H1 (cell line): ENCODE measurements around the gene DCUN1D2. TPM values are rescaled to one million over a fixed set of nuclear protein-coding genes. Genes with fewer than 3 reads are reported as not detected.

ENCODE experiments used
- CTCF ChIA-PET: fragments of 300-600 bp; sonication (Branson Sonifier 250); formaldehyde crosslinking; loops from one replicate; lab custom pipeline; 2021; ENCODE audit not compliant: partially characterized antibody; lab: Charles Lee
- POLR2A ChIA-PET: fragments of 300-600 bp; sonication (Branson Sonifier 250); formaldehyde crosslinking; loops from one replicate; lab custom pipeline; 2021; ENCODE audit warnings: inconsistent platforms; ENCODE audit not compliant: partially characterized antibody; lab: Charles Lee
- DNase-seq, 2 experiments: peaks; one replicate each; pipeline versions ENCODE4 v3.0.0 to v3.0.0-alpha.2; 2010 to 2022; ENCODE audit warnings: low spot score in 2 of 2, low read depth in 1 of 2, mixed read lengths in 1 of 2
- FAIRE-seq: peaks from 2 replicates; lab custom pipeline; 2011; peaks lifted over from hg19 to GRCh38; lab: Jason Lieb, UNC
- H2AFZ ChIP-seq: 2 replicates; pipeline ENCODE4 v1.8.1; 2012; ENCODE audit warnings: low read length, inconsistent platforms
- H2AK5ac ChIP-seq: 2 replicates; pipeline ENCODE4 v1.6.1; 2013; ENCODE audit warnings: low read depth, low read length
- H2BK120ac ChIP-seq: replicated peaks from 2 replicates; pipeline ENCODE3; 2013; ENCODE audit warnings: low read depth, low read length, inconsistent platforms
- H2BK12ac ChIP-seq: 2 replicates; pipeline ENCODE4 v1.6.1; 2013; ENCODE audit warnings: low read depth, low read length
- H2BK15ac ChIP-seq: 2 replicates; pipeline ENCODE4 v1.6.1; 2013; ENCODE audit warnings: low read length
- H2BK20ac ChIP-seq: 2 replicates; pipeline ENCODE4 v1.6.1; 2013; ENCODE audit warnings: low read length
- H2BK5ac ChIP-seq: 2 replicates; pipeline ENCODE4 v1.6.1; 2013; ENCODE audit warnings: low read depth, low read length
- H3K14ac ChIP-seq: 2 replicates; pipeline ENCODE4 v1.6.1; 2013; ENCODE audit warnings: inconsistent platforms; ENCODE audit not compliant: insufficient read length
- H3K18ac ChIP-seq: 2 replicates; pipeline ENCODE4 v1.6.1; 2013; ENCODE audit warnings: low read length; ENCODE audit errors: extremely low read depth
- H3K23ac ChIP-seq: 2 replicates; pipeline ENCODE4 v1.6.1; 2013; ENCODE audit warnings: inconsistent platforms; ENCODE audit not compliant: insufficient read length
- H3K23me2 ChIP-seq: 2 replicates; pipeline ENCODE4 v1.6.1; 2013; ENCODE audit warnings: low read depth, low read length
- H3K27ac ChIP-seq: 2 replicates; pipeline ENCODE4 v1.6.1; 2011; ENCODE audit warnings: low read depth, low read length, inconsistent platforms
- H3K27me3 ChIP-seq, 4 experiments: replicated peaks in 1 of 4; 1 replicate in 1 of 4; 2 replicates in 3 of 4; pipeline versions ENCODE4 v1.6.1 to v1.8.1; 2011 to 2013; ENCODE audit warnings: low read length in 3 of 4, mild to moderate bottlenecking in 3 of 4, inconsistent platforms in 2 of 4, mixed read lengths in 2 of 4, moderate library complexity in 1 of 4; ENCODE audit not compliant: control insufficient read depth in 3 of 4, insufficient read depth in 3 of 4; ENCODE audit errors: extremely low read depth in 1 of 4
- H3K36me3 ChIP-seq, 4 experiments: 2 replicates each; pipeline versions ENCODE4 v1.6.1 to v1.8.1; 2011 to 2013; ENCODE audit warnings: mild to moderate bottlenecking in 4 of 4, low read length in 3 of 4, moderate library complexity in 2 of 4, control low read depth in 1 of 4, inconsistent platforms in 1 of 4; ENCODE audit not compliant: insufficient read depth in 4 of 4, control insufficient read depth in 2 of 4
- H3K4ac ChIP-seq: replicated peaks from 2 replicates; pipeline ENCODE3; 2013; ENCODE audit warnings: low read length, low read depth, mixed read lengths, inconsistent platforms; ENCODE audit not compliant: insufficient read length
- H3K4me1 ChIP-seq, 4 experiments: replicated peaks in 1 of 4; 1 replicate in 1 of 4; 2 replicates in 3 of 4; pipeline versions ENCODE4 v1.6.1 to v1.8.1; 2011 to 2013; ENCODE audit warnings: low read length in 3 of 4, inconsistent platforms in 2 of 4, mixed read lengths in 1 of 4; ENCODE audit not compliant: insufficient read depth in 4 of 4, control insufficient read depth in 3 of 4
- H3K4me2 ChIP-seq, 2 experiments: 2 replicates each; pipeline versions ENCODE4 v1.6.1 to v1.8.1; 2011 to 2013; ENCODE audit warnings: low read depth in 2 of 2, low read length in 2 of 2, control low read depth in 1 of 2, inconsistent platforms in 1 of 2, mild to moderate bottlenecking in 1 of 2; ENCODE audit not compliant: insufficient read depth in 1 of 2
- H3K4me3 ChIP-seq, 4 experiments: fragments of 200-600, 300-600 bp in 1 of 4; sonication (generic), shearing (Covaris generic), sonication (Bioruptor Twin) in 1 of 4; 2 replicates each; pipeline versions ENCODE4 v1.5.1 to v1.8.1; 2011 to 2016; ENCODE audit warnings: low read length in 4 of 4, low read depth in 3 of 4, control low read depth in 2 of 4, inconsistent platforms in 2 of 4, mild to moderate bottlenecking in 2 of 4, mixed read lengths in 1 of 4, moderate library complexity in 1 of 4; ENCODE audit not compliant: insufficient read depth in 2 of 4; ENCODE audit errors: extremely low read depth in 1 of 4
- H3K56ac ChIP-seq: replicated peaks from 2 replicates; pipeline ENCODE3; 2013; ENCODE audit warnings: low read depth, mild to moderate bottlenecking, mixed read lengths, low read length, inconsistent platforms; ENCODE audit not compliant: insufficient read length
- H3K79me1 ChIP-seq: 2 replicates; pipeline ENCODE4 v1.6.1; 2013; ENCODE audit warnings: low read depth, low read length, control low read depth
- H3K79me2 ChIP-seq, 2 experiments: 2 replicates each; pipeline versions ENCODE4 v1.6.1 to v1.8.1; 2012 to 2013; ENCODE audit warnings: low read length in 2 of 2, mild to moderate bottlenecking in 2 of 2, inconsistent platforms in 1 of 2; ENCODE audit not compliant: insufficient read depth in 2 of 2, control insufficient read depth in 1 of 2
- H3K9ac ChIP-seq, 4 experiments: replicated peaks in 1 of 4; 1 replicate in 1 of 4; 2 replicates in 3 of 4; pipeline versions ENCODE4 v1.6.1 to v1.8.1; 2011 to 2013; ENCODE audit warnings: low read depth in 3 of 4, low read length in 3 of 4, control low read depth in 2 of 4, mild to moderate bottlenecking in 2 of 4, moderate library complexity in 2 of 4, inconsistent platforms in 1 of 4; ENCODE audit errors: extremely low read depth in 1 of 4
- H3K9me3 ChIP-seq, 2 experiments: 2 replicates each; pipeline versions ENCODE4 v1.6.1 to v1.8.1; 2012 to 2013; ENCODE audit warnings: mild to moderate bottlenecking in 2 of 2, moderate library complexity in 2 of 2, control low read depth in 1 of 2, inconsistent platforms in 1 of 2, low read depth in 1 of 2, low read length in 1 of 2, mixed read lengths in 1 of 2; ENCODE audit not compliant: insufficient read depth in 2 of 2
- H4K20me1 ChIP-seq, 2 experiments: replicated peaks in 1 of 2; 2 replicates each; pipeline versions ENCODE3 to v1.8.1; 2011 to 2013; ENCODE audit warnings: inconsistent platforms in 2 of 2, low read length in 2 of 2, mild to moderate bottlenecking in 1 of 2; ENCODE audit not compliant: insufficient read depth in 2 of 2, control insufficient read depth in 1 of 2
- H4K5ac ChIP-seq: 2 replicates; pipeline ENCODE4 v1.6.1; 2013; ENCODE audit warnings: low read length, low read depth, mixed read lengths, inconsistent platforms; ENCODE audit not compliant: insufficient read length
- H4K8ac ChIP-seq: 2 replicates; pipeline ENCODE4 v1.8.0; 2013; ENCODE audit warnings: mild to moderate bottlenecking, moderate library complexity, low read length, inconsistent platforms; ENCODE audit not compliant: insufficient read depth; ENCODE audit errors: extremely low read depth
- H4K91ac ChIP-seq: replicated peaks from 2 replicates; pipeline ENCODE3; 2013; ENCODE audit warnings: low read length, mixed read lengths, inconsistent platforms; ENCODE audit not compliant: insufficient read length
- CBX8 ChIP-seq: fragments of 300-800, 300-1000 bp; sonication (generic); IDR thresholded peaks from 2 replicates; pipeline ENCODE4 v1.7.1; 2016; ENCODE audit warnings: low read depth, low read length, borderline replicate concordance
- CHD2 ChIP-seq: IDR thresholded peaks from 2 replicates; pipeline ENCODE4 v1.6.1; 2012; ENCODE audit warnings: low read length, improper control_type of control experiment
- CTCF ChIP-seq, 3 experiments: IDR thresholded peaks; 1 replicate in 2 of 3; 2 replicates in 1 of 3; pipeline versions ENCODE4 v1.5.1 to v1.6.1; 2011; ENCODE audit warnings: low read length in 3 of 3, mild to moderate bottlenecking in 3 of 3, inconsistent platforms in 2 of 3, low read depth in 1 of 3, moderate library complexity in 1 of 3; ENCODE audit not compliant: insufficient read depth in 1 of 3; ENCODE audit errors: control extremely low read depth in 1 of 3
- EGR1 ChIP-seq: IDR thresholded peaks from 2 replicates; pipeline ENCODE4 v1.6.1; 2011; ENCODE audit warnings: low read depth, low read length, borderline replicate concordance
- HDAC6 ChIP-seq: IDR thresholded peaks from one replicate; pipeline ENCODE4 v1.7.1; 2012; ENCODE audit warnings: low read depth, mild to moderate bottlenecking, inconsistent platforms, low read length, moderate library complexity
- JUN ChIP-seq: IDR thresholded peaks from 2 replicates; pipeline ENCODE4 v1.6.1; 2011; ENCODE audit warnings: low read depth, mild to moderate bottlenecking, improper control_type of control experiment, low read length
- JUND ChIP-seq: IDR thresholded peaks from 2 replicates; pipeline ENCODE4 v1.6.1; 2011; ENCODE audit warnings: mild to moderate bottlenecking, improper control_type of control experiment, low read length
- KDM1A ChIP-seq: fragments of 200-600, 300-600 bp; sonication (generic); IDR thresholded peaks from 2 replicates; pipeline ENCODE4 v1.7.1; 2016; ENCODE audit warnings: mild to moderate bottlenecking, low read length, borderline replicate concordance
- POLR2A ChIP-seq, 2 experiments: IDR thresholded peaks; 1 replicate in 1 of 2; 2 replicates in 1 of 2; pipeline ENCODE4 v1.6.1; 2011; ENCODE audit warnings: low read depth in 2 of 2, low read length in 2 of 2, mild to moderate bottlenecking in 2 of 2; ENCODE audit errors: control extremely low read depth in 1 of 2
- SIX5 ChIP-seq: IDR thresholded peaks from 2 replicates; pipeline ENCODE4 v1.6.1; 2011; ENCODE audit warnings: mild to moderate bottlenecking, low read depth, low read length
- SP2 ChIP-seq: IDR thresholded peaks from 2 replicates; pipeline ENCODE4 v1.6.1; 2012; ENCODE audit warnings: mild to moderate bottlenecking, low read length, inconsistent platforms
- SP4 ChIP-seq: IDR thresholded peaks from 2 replicates; pipeline ENCODE4 v1.6.1; 2012; ENCODE audit warnings: low read length, inconsistent platforms
- SRF ChIP-seq: IDR thresholded peaks from 2 replicates; pipeline ENCODE4 v1.6.1; 2011; ENCODE audit warnings: mild to moderate bottlenecking, low read depth, low read length, moderate library complexity
- WGBS, 2 experiments: shearing (Covaris generic) in 1 of 2; methylation state at CpG; one replicate each; pipeline versions ENCODE4 v1.1.6 to v1.1.7; 2013 to 2015; ENCODE audit warnings: low lambda C conversion rate in 2 of 2, mixed read lengths in 2 of 2, inconsistent platforms in 1 of 2, low coverage in 1 of 2, missing lambda C conversion rate in 1 of 2; ENCODE audit not compliant: insufficient replicate concordance in 2 of 2, insufficient coverage in 1 of 2, insufficient read length in 1 of 2; ENCODE audit errors: extremely low coverage in 1 of 2, missing lambda C conversion rate in 1 of 2; 5-methylcytosine and 5-hydroxymethylcytosine counted together
- polyA plus RNA-seq, 7 experiments: library from polyadenylated mRNA; depleted of rRNA in 3 of 7; stranded (reverse) in 5 of 7; unstranded in 2 of 7; fragments of >200 nt in 5 of 7; fragments of 200-250 nt in 2 of 7; gene quantifications; 1 replicate in 5 of 7; 2 replicates in 1 of 7; 4 replicates in 1 of 7; pipeline versions ENCODE4 v1.2.1 to v1.2.3, GENCODE V29; 2011 to 2013; ENCODE audit warnings: missing spikeins in 2 of 7, mixed read lengths in 2 of 7
- total RNA-seq: library from RNA; stranded (reverse); fragmentation: NEBNext Ultra II Directional; extraction: Animal tissue kit (Norgen Biotek cat#: 25700); gene quantifications from 2 replicates; pipeline ENCODE4 v1.2.1, GENCODE V29; 2021

Gene DCUN1D2
- total and polyA plus RNA-seq, 2 of the 8 experiments (the other 6 are each of a cell fraction or from before 2014, with no cell fraction given) = 19.5 to 35.3 TPM

- DNase-seq (no peak), FAIRE-seq (no peak)
- H3K27me3 ChIP-seq = no peaks in the 10 kb centered on the region
- H3K9me3 ChIP-seq = no peaks in the 10 kb centered on the region
- no peak overlapping the region for H3K4me3 ChIP-seq
- H2AK5ac ChIP-seq = no peak overlapping the region
- H3K4me2 ChIP-seq = no peak overlapping the region
- H3K4me1 ChIP-seq = peaks cover 0 to 7% (median 0%) of the 10 kb centered on the region in 4 experiments; a peak in 2 of 7 replicates
- H2BK12ac ChIP-seq = no peak overlapping the region
- no peak overlapping the region for H4K8ac ChIP-seq
- no peak overlapping the region for H3K18ac ChIP-seq
- no peak overlapping the region for H2BK5ac ChIP-seq
- ChIA-PET CTCF (interaction anchor here (1.1 to 2.2 kb wide), 7 partner anchors 8 to 42 kb away, joined by 3 to 7 read pairs (median 5); no protein-coding TSS in a partner anchor), POLR2A (interaction anchor here (1.7 kb wide), 1 partner anchor 72 kb away, joined by 4 read pairs; no protein-coding TSS in a partner anchor)
- H3K27ac ChIP-seq = no peak overlapping the region
- H4K5ac ChIP-seq = no peak overlapping the region
- no peak overlapping the region for H2AFZ ChIP-seq
- no peak overlapping the region for H2BK15ac ChIP-seq
- H3K9ac ChIP-seq = no peak overlapping the region
- no peaks in the 10 kb centered on the region for H3K36me3 ChIP-seq
- no peak overlapping the region for H3K14ac ChIP-seq
- no peaks in the 10 kb centered on the region for H3K79me2 ChIP-seq
- no peak overlapping the region for H2BK120ac ChIP-seq
- H3K4ac ChIP-seq = no peak overlapping the region
- no peaks in the 10 kb centered on the region for H3K79me1 ChIP-seq
- H3K56ac ChIP-seq = no peak overlapping the region
- no peaks in the 10 kb centered on the region for H3K23me2 ChIP-seq
- no peak overlapping the region for H3K23ac ChIP-seq
- 86% methylated on average over 8 of the region's 8 CpGs; no CpG with 5 or more reads in 1 of the 2 experiments for WGBS, 2 experiments
- H2BK20ac ChIP-seq = no peak overlapping the region
- H4K91ac ChIP-seq = no peak overlapping the region
- H4K20me1 ChIP-seq = peaks cover 0 to 1% of the 10 kb centered on the region in 2 experiments
- TF ChIP-seq HDAC6 = no peak
- TF ChIP-seq SIX5 = no peak
- TF ChIP-seq CBX8 = no peak
- no peak for TF ChIP-seq CHD2
- no peak for TF ChIP-seq CTCF (IDR thresholded peaks at IDR 0.05; ENCODE audit: control extremely low read depth in 1 of 3, insufficient read depth in 1 of 3, low read depth in 1 of 3, low read length in 3 of 3)
- no peak for TF ChIP-seq SRF
- TF ChIP-seq POLR2A (IDR thresholded peaks at IDR 0.05; ENCODE audit: control extremely low read depth in 1 of 2, low read depth in 2 of 2, low read length in 2 of 2) = no peak
- no peak for TF ChIP-seq SP4
- TF ChIP-seq KDM1A = no peak
- TF ChIP-seq SP2 = no peak
- TF ChIP-seq JUN = no peak
- no peak for TF ChIP-seq JUND
- no peak for TF ChIP-seq EGR1
These were observed 74.7 kb downstream of the DCUN1D2 start for GRCh38 chr13:113415825-113416224.
